HEK293 (cell line): ENCODE data around the gene MLLT1.

ENCODE experiments used
- CTCF ChIA-PET: fragments of 350-600 bp; formaldehyde crosslinking; extraction: SDS; loops from one replicate; lab custom pipeline; 2021; ENCODE audit warnings: antibody characterized with exemption; lab: Yijun Ruan, JAX
- POLR2A ChIA-PET: fragments of 300-600 bp; formaldehyde crosslinking; extraction: SDS; loops from one replicate; lab custom pipeline; 2020; ENCODE audit warnings: antibody characterized with exemption, inconsistent platforms; lab: Yijun Ruan, JAX
- H3K27ac ChIP-seq: fragments of 200-500 bp; sonication (Bioruptor generic); 2 replicates; pipeline ENCODE4 v1.5.1; 2014; ENCODE audit warnings: low read depth, low read length, control low read depth, inconsistent platforms; ENCODE audit errors: extremely low read depth
- H3K36me3 ChIP-seq, 2 experiments: fragments of 200-500 bp in 1 of 2; sonication (Bioruptor generic) in 1 of 2; 1 replicate in 1 of 2; 2 replicates in 1 of 2; pipeline ENCODE4 v1.5.1; 2014 to 2017; ENCODE audit warnings: inconsistent platforms in 2 of 2, low read length in 2 of 2; ENCODE audit not compliant: control insufficient read depth in 2 of 2, insufficient read depth in 1 of 2
- H3K4me1 ChIP-seq: fragments of 200-500 bp; sonication (Bioruptor generic); 2 replicates; pipeline ENCODE4 v1.5.1; 2014; ENCODE audit warnings: mild to moderate bottlenecking, low read length, inconsistent platforms; ENCODE audit not compliant: control insufficient read depth, insufficient read depth
- H3K4me3 ChIP-seq: 2 replicates; pipeline ENCODE4 v1.5.1; 2011; ENCODE audit warnings: low read depth, mild to moderate bottlenecking, control low read depth, low read length, moderate library complexity
- H3K9me3 ChIP-seq: fragments of 200-500 bp; sonication (Bioruptor generic); 2 replicates; pipeline ENCODE4 v1.5.1; 2014; ENCODE audit warnings: low read depth, low read length, inconsistent platforms; ENCODE audit not compliant: control insufficient read depth, insufficient read depth
- HOXA7 ChIP-seq: sonication (generic); formaldehyde crosslinking; IDR thresholded peaks from 2 replicates; pipeline ENCODE4 v1.8.1; 2022; ENCODE audit warnings: missing genetic modification reagents, borderline replicate concordance
- OSR2 ChIP-seq: fragments of 450-650 bp; formaldehyde crosslinking; IDR thresholded peaks from 2 replicates; pipeline ENCODE4 v1.5.1; 2016; ENCODE audit warnings: missing biosample characterization, missing genetic modification characterization
- TCF7L2 ChIP-seq: IDR thresholded peaks from 2 replicates; pipeline ENCODE4 v1.6.1; 2011; ENCODE audit warnings: low read depth, mild to moderate bottlenecking, inconsistent platforms, low read length, moderate library complexity, borderline replicate concordance
- ZBTB17 ChIP-seq: fragments of 450-650 bp; formaldehyde crosslinking; IDR thresholded peaks from 2 replicates; pipeline ENCODE4 v1.5.1; 2016; ENCODE audit warnings: missing biosample characterization, missing genetic modification characterization
- ZBTB26 ChIP-seq: fragments of 450-650 bp; formaldehyde crosslinking; optimal IDR thresholded peaks from 2 replicates; pipeline ENCODE3; 2016; ENCODE audit warnings: missing biosample characterization, mild to moderate bottlenecking, missing genetic modification characterization
- ZBTB44 ChIP-seq: fragments of 450-650 bp; IDR thresholded peaks from 2 replicates; pipeline ENCODE4 v1.5.1; 2018; ENCODE audit warnings: missing biosample characterization, mild to moderate bottlenecking, missing genetic modification characterization
- ZNF169 ChIP-seq: fragments of 450-650 bp; formaldehyde crosslinking; IDR thresholded peaks from 2 replicates; pipeline ENCODE4 v1.5.1; 2016; ENCODE audit warnings: missing biosample characterization, missing genetic modification characterization
- ZNF2 ChIP-seq: fragments of 450-650 bp; formaldehyde crosslinking; IDR thresholded peaks from 2 replicates; pipeline ENCODE4 v1.5.1; 2016; ENCODE audit warnings: missing biosample characterization, missing genetic modification characterization
- ZNF248 ChIP-seq: fragments of 450-650 bp; formaldehyde crosslinking; IDR thresholded peaks from 2 replicates; pipeline ENCODE4 v1.5.1; 2017; ENCODE audit warnings: missing biosample characterization, missing genetic modification characterization
- ZNF292 ChIP-seq: fragments of 450-650 bp; formaldehyde crosslinking; IDR thresholded peaks from 2 replicates; pipeline ENCODE4 v1.5.1; 2016; ENCODE audit warnings: low read depth, missing biosample characterization, missing genetic modification characterization, borderline replicate concordance
- ZNF416 ChIP-seq: fragments of 450-650 bp; formaldehyde crosslinking; IDR thresholded peaks from 2 replicates; pipeline ENCODE4 v1.5.1; 2016; ENCODE audit warnings: missing biosample characterization, missing genetic modification characterization
- ZNF510 ChIP-seq: fragments of 450-650 bp; formaldehyde crosslinking; IDR thresholded peaks from 2 replicates; pipeline ENCODE4 v1.5.1; 2018; ENCODE audit warnings: mild to moderate bottlenecking, missing genetic modification characterization, missing biosample characterization; ENCODE audit not compliant: insufficient replicate concordance
- ZNF548 ChIP-seq: fragments of 450-650 bp; formaldehyde crosslinking; IDR thresholded peaks from 2 replicates; pipeline ENCODE4 v1.5.1; 2016; ENCODE audit warnings: missing biosample characterization, missing genetic modification characterization
- ZNF596 ChIP-seq: fragments of 450-650 bp; IDR thresholded peaks from 2 replicates; pipeline ENCODE4 v1.5.0; 2018; ENCODE audit warnings: missing biosample characterization, mild to moderate bottlenecking, missing genetic modification characterization, moderate library complexity
- ZNF704 ChIP-seq: fragments of 450-650 bp; formaldehyde crosslinking; IDR thresholded peaks from 2 replicates; pipeline ENCODE4 v1.5.1; 2016; ENCODE audit warnings: missing biosample characterization, missing genetic modification characterization
- ZNF747 ChIP-seq: fragments of 450-650 bp; formaldehyde crosslinking; IDR thresholded peaks from 2 replicates; pipeline ENCODE4 v1.5.1; 2016; ENCODE audit warnings: missing biosample characterization, missing genetic modification characterization
- ZXDB ChIP-seq: fragments of 450-650 bp; formaldehyde crosslinking; IDR thresholded peaks from 2 replicates; pipeline ENCODE4 v1.5.1; 2016; ENCODE audit warnings: missing biosample characterization, missing genetic modification characterization
- TF ChIP-seq, protein P1 (sequence below): fragments of 450-650 bp; formaldehyde crosslinking; IDR thresholded peaks from 2 replicates; pipeline ENCODE4 v1.5.1; 2016; ENCODE audit warnings: missing biosample characterization, missing genetic modification characterization, borderline replicate concordance
- TF ChIP-seq, protein P2 (sequence below): fragments of 450-650 bp; formaldehyde crosslinking; conservative IDR thresholded peaks from 2 replicates; pipeline ENCODE4 v1.5.1; 2016; ENCODE audit warnings: low read depth, missing biosample characterization, missing genetic modification characterization
- TF ChIP-seq, protein P3 (sequence below): fragments of 450-650 bp; formaldehyde crosslinking; IDR thresholded peaks from 2 replicates; pipeline ENCODE4 v1.5.1; 2016; ENCODE audit warnings: missing biosample characterization, missing genetic modification characterization

The MLLT1 gene

DNA sequence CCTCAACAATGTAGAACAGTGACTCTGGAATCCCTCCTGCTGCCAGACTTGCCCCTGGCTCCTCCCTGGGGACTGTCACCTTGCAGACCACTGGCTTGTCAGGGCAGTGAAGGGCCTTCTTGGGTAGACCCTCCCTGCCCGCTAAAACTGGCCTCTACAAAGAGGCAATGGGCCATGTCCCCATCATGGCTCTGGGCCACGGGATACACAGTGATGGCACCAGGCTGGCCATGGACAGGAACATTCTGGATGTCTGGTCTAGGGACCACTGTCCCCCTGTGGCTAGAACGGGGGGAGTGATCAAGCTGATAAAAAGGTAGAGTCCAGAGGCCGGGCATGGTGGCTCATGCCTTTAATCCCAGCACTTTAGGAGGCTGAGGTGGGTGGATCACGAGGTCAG is 83.4 kb downstream of the MLLT1 start (continued):
- TF ChIP-seq, protein P1, sequence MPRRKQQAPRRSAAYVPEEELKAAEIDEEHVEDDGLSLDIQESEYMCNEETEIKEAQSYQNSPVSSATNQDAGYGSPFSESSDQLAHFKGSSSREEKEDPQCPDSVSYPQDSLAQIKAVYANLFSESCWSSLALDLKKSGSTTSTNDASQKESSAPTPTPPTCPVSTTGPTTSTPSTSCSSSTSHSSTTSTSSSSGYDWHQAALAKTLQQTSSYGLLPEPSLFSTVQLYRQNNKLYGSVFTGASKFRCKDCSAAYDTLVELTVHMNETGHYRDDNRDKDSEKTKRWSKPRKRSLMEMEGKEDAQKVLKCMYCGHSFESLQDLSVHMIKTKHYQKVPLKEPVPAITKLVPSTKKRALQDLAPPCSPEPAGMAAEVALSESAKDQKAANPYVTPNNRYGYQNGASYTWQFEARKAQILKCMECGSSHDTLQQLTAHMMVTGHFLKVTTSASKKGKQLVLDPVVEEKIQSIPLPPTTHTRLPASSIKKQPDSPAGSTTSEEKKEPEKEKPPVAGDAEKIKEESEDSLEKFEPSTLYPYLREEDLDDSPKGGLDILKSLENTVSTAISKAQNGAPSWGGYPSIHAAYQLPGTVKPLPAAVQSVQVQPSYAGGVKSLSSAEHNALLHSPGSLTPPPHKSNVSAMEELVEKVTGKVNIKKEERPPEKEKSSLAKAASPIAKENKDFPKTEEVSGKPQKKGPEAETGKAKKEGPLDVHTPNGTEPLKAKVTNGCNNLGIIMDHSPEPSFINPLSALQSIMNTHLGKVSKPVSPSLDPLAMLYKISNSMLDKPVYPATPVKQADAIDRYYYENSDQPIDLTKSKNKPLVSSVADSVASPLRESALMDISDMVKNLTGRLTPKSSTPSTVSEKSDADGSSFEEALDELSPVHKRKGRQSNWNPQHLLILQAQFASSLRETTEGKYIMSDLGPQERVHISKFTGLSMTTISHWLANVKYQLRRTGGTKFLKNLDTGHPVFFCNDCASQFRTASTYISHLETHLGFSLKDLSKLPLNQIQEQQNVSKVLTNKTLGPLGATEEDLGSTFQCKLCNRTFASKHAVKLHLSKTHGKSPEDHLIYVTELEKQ (tag by site-specific recombination) = no peak
- TF ChIP-seq ZBTB26 (tag by site-specific recombination) (no peak), ZNF292 (no peak)

- POLR2A ChIA-PET = no interaction called here
Measured at GRCh38 chr19:6188811-6189210, 91.0 kb downstream of the MLLT1 start.

More at GRCh38 chr19:6188811-6189210, 91.0 kb downstream of the MLLT1 start:
- Histone ChIP-seq H3K27ac (no peak overlapping the region), H3K36me3 (peaks cover 0 to 2% of the 10 kb centered on the region in 2 experiments; a peak in 1 of 3 replicates), H3K4me3 (no peak overlapping the region), H3K4me1 (no peaks in the 10 kb centered on the region), H3K9me3 (no peaks in the 10 kb centered on the region; the same call in 1 of the 2 replicates)
- CTCF ChIA-PET = no interaction called here
- no peak for TF ChIP-seq ZNF747 (tag by site-specific recombination)
- no peak for TF ChIP-seq TCF7L2
- TF ChIP-seq, protein P2, sequence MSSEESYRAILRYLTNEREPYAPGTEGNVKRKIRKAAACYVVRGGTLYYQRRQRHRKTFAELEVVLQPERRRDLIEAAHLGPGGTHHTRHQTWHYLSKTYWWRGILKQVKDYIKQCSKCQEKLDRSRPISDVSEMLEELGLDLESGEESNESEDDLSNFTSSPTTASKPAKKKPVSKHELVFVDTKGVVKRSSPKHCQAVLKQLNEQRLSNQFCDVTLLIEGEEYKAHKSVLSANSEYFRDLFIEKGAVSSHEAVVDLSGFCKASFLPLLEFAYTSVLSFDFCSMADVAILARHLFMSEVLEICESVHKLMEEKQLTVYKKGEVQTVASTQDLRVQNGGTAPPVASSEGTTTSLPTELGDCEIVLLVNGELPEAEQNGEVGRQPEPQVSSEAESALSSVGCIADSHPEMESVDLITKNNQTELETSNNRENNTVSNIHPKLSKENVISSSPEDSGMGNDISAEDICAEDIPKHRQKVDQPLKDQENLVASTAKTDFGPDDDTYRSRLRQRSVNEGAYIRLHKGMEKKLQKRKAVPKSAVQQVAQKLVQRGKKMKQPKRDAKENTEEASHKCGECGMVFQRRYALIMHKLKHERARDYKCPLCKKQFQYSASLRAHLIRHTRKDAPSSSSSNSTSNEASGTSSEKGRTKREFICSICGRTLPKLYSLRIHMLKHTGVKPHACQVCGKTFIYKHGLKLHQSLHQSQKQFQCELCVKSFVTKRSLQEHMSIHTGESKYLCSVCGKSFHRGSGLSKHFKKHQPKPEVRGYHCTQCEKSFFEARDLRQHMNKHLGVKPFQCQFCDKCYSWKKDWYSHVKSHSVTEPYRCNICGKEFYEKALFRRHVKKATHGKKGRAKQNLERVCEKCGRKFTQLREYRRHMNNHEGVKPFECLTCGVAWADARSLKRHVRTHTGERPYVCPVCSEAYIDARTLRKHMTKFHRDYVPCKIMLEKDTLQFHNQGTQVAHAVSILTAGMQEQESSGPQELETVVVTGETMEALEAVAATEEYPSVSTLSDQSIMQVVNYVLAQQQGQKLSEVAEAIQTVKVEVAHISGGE = no peak
- TF ChIP-seq, protein P3, sequence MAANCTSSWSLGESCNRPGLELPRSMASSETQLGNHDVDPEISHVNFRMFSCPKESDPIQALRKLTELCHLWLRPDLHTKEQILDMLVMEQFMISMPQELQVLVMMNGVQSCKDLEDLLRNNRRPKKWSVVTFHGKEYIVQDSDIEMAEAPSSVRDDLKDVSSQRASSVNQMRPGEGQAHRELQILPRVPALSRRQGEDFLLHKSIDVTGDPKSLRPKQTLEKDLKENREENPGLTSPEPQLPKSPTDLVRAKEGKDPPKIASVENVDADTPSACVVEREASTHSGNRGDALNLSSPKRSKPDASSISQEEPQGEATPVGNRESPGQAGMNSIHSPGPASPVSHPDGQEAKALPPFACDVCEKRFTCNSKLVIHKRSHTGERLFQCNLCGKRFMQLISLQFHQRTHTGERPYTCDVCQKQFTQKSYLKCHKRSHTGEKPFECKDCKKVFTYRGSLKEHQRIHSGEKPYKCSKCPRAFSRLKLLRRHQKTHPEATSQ = no peak
- TF ChIP-seq ZNF2 (tag by site-specific recombination) = no peak
- no peak for TF ChIP-seq ZNF169
- TF ChIP-seq ZNF548 (tag by site-specific recombination) = no peak
- TF ChIP-seq ZNF510 (tag by site-specific recombination) = no peak
- TF ChIP-seq ZNF704 (tag by site-specific recombination) = no peak
- no peak for TF ChIP-seq ZXDB
- no peak for TF ChIP-seq ZBTB44 (tag by site-specific recombination)
- no peak for TF ChIP-seq ZBTB17 (tag by site-specific recombination)
- no peak for TF ChIP-seq OSR2
- no peak for TF ChIP-seq ZNF596 (tag by site-specific recombination)
- no peak for TF ChIP-seq ZNF248 (tag by site-specific recombination)
- TF ChIP-seq HOXA7 (CRISPR knock-in tag) = no peak
- no peak for TF ChIP-seq ZNF416 (tag by site-specific recombination)
- TF ChIP-seq, all 188 proteins: peak for 0
